HepG2 (cell line): ENCODE measurements around the gene DSTN. TPM values are rescaled to one million over a fixed set of nuclear protein-coding genes. Genes with fewer than 3 reads are reported as not detected.

ENCODE experiments used
- ARNT2 ChIP-seq: sonication (generic); formaldehyde crosslinking; IDR thresholded peaks from 2 replicates; pipeline ENCODE4 v1.8.0; 2022; ENCODE audit warnings: mild to moderate bottlenecking, low read depth, missing genetic modification reagents, moderate library complexity
- CENPT ChIP-seq: sonication (generic); formaldehyde crosslinking; IDR thresholded peaks from 2 replicates; pipeline ENCODE4 v1.8.0; 2022; ENCODE audit warnings: low read depth, mild to moderate bottlenecking, moderate library complexity, missing genetic modification reagents
- DMTF1 ChIP-seq: sonication (generic); formaldehyde crosslinking; IDR thresholded peaks from 2 replicates; pipeline ENCODE4 v1.4.0; 2020; ENCODE audit warnings: mild to moderate bottlenecking, missing genetic modification reagents
- ELF1 ChIP-seq: sonication (generic); formaldehyde crosslinking; IDR thresholded peaks from 2 replicates; pipeline ENCODE4 v1.4.0; 2020; ENCODE audit warnings: missing genetic modification reagents
- ESRRA ChIP-seq: sonication (generic); formaldehyde crosslinking; IDR thresholded peaks from 2 replicates; pipeline ENCODE4 v1.5.1; 2020; ENCODE audit warnings: mild to moderate bottlenecking, low read depth, missing genetic modification reagents
- ETV6 ChIP-seq: sonication (generic); formaldehyde crosslinking; conservative IDR thresholded peaks from 2 replicates; pipeline ENCODE4 v1.4.0; 2020; ENCODE audit warnings: missing genetic modification reagents
- GATAD2A ChIP-seq: IDR thresholded peaks from 2 replicates; pipeline ENCODE4 v1.6.1; 2016
- HNRNPL ChIP-seq: fragments of 200-400 bp; formaldehyde crosslinking; IDR thresholded peaks from 2 replicates; pipeline ENCODE4 v1.6.1; 2017; ENCODE audit warnings: mild to moderate bottlenecking, low read depth, low read length
- IKZF1 ChIP-seq: fragments of 450-650 bp; IDR thresholded peaks from 2 replicates; pipeline ENCODE4 v1.7.1; 2016
- MYC ChIP-seq: sonication (generic); formaldehyde crosslinking; IDR thresholded peaks from 2 replicates; pipeline ENCODE4 v1.9.0; 2021; ENCODE audit warnings: missing genetic modification reagents, borderline replicate concordance
- USF2 ChIP-seq, 2 experiments: sonication (generic) in 1 of 2; formaldehyde crosslinking in 1 of 2; IDR thresholded peaks; 2 replicates each; pipeline versions ENCODE4 v1.5.1 to v1.6.1; 2011 to 2020; ENCODE audit warnings: borderline replicate concordance in 1 of 2, low read depth in 1 of 2, low read length in 1 of 2, mild to moderate bottlenecking in 1 of 2, missing genetic modification reagents in 1 of 2, moderate library complexity in 1 of 2
- ZNF224 ChIP-seq: sonication (generic); formaldehyde crosslinking; IDR thresholded peaks from 2 replicates; pipeline ENCODE4 v1.5.0; 2020; ENCODE audit warnings: mild to moderate bottlenecking, missing genetic modification reagents
- ZNF280D ChIP-seq: sonication (generic); formaldehyde crosslinking; IDR thresholded peaks from 2 replicates; pipeline ENCODE4 v1.5.1; 2020; ENCODE audit warnings: mild to moderate bottlenecking, missing genetic modification reagents
- ZNF550 ChIP-seq: sonication (generic); formaldehyde crosslinking; IDR thresholded peaks from 2 replicates; pipeline ENCODE4 v1.4.0; 2020; ENCODE audit warnings: mild to moderate bottlenecking, missing genetic modification reagents, borderline replicate concordance
- ZNF558 ChIP-seq: sonication (generic); formaldehyde crosslinking; IDR thresholded peaks from 2 replicates; pipeline ENCODE4 v1.9.0; 2022; ENCODE audit warnings: mild to moderate bottlenecking, missing genetic modification reagents, borderline replicate concordance
- polyA plus RNA-seq, 8 experiments: library from polyadenylated mRNA; depleted of rRNA in 3 of 8; stranded (reverse) in 7 of 8; unstranded in 1 of 8; fragments of >200 nt; fragmentation: Illumina TruSeq in 4 of 8; extraction: Trizol in 4 of 8; gene quantifications; 2 replicates each; pipeline versions ENCODE4 v1.2.1 to v1.2.3, GENCODE V29; 2011 to 2016; ENCODE audit warnings: low read depth in 4 of 8, missing spikeins in 1 of 8, mixed read lengths in 1 of 8; ENCODE audit not compliant: insufficient read depth in 1 of 8
- total RNA-seq, 5 experiments: library from RNA; depleted of rRNA; stranded (reverse); fragments of >200 nt; fragmentation: Illumina TruSeq; extraction: Trizol; gene quantifications; 2 replicates each; pipeline ENCODE4 v1.2.3, GENCODE V29; 2016; ENCODE audit warnings: low read depth in 1 of 5
- TF ChIP-seq, protein P1 (sequence below): sonication (generic); formaldehyde crosslinking; IDR thresholded peaks from 2 replicates; pipeline ENCODE4 v1.4.0; 2020; ENCODE audit warnings: missing genetic modification reagents
- TF ChIP-seq, protein P2 (sequence below): sonication (generic); formaldehyde crosslinking; IDR thresholded peaks from 2 replicates; pipeline ENCODE4 v1.4.0; 2020; ENCODE audit warnings: missing genetic modification reagents

Gene DSTN
- total and polyA plus RNA-seq, 2 of the 13 experiments (the other 11 are each of a cell fraction or from before 2014, with no cell fraction given) = 27.6 to 106 TPM

GRCh38 chr20:17614176-17614811 is 44.4 kb downstream of the DSTN start (continued):
- TF ChIP-seq ETV6 (CRISPR knock-in tag) (no peak), GATAD2A (no peak), USF2 (IDR thresholded peaks at IDR 0.05; ENCODE audit: low read depth, low read length) (no peak), USF2 (CRISPR knock-in tag; IDR thresholded peaks at IDR 0.05; ENCODE audit: borderline replicate concordance) (no peak), CENPT (no peak), ZNF224 (CRISPR knock-in tag) (no peak), ZNF550 (CRISPR knock-in tag) (no peak), ZNF280D (CRISPR knock-in tag) (no peak), ELF1 (CRISPR knock-in tag) (no peak), ESRRA (CRISPR knock-in tag) (no peak), IKZF1 (no peak), HNRNPL (0 out of 2 replicates have a peak, but pooled peaks have one; percentile 16), MYC (CRISPR knock-in tag) (no peak), DMTF1 (CRISPR knock-in tag) (no peak), ARNT2 (CRISPR knock-in tag) (no peak), ZNF558 (CRISPR knock-in tag) (no peak)
- TF ChIP-seq, protein P1, sequence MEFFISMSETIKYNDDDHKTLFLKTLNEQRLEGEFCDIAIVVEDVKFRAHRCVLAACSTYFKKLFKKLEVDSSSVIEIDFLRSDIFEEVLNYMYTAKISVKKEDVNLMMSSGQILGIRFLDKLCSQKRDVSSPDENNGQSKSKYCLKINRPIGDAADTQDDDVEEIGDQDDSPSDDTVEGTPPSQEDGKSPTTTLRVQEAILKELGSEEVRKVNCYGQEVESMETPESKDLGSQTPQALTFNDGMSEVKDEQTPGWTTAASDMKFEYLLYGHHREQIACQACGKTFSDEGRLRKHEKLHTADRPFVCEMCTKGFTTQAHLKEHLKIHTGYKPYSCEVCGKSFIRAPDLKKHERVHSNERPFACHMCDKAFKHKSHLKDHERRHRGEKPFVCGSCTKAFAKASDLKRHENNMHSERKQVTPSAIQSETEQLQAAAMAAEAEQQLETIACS (CRISPR knock-in tag) = no peak
- TF ChIP-seq, protein P2, sequence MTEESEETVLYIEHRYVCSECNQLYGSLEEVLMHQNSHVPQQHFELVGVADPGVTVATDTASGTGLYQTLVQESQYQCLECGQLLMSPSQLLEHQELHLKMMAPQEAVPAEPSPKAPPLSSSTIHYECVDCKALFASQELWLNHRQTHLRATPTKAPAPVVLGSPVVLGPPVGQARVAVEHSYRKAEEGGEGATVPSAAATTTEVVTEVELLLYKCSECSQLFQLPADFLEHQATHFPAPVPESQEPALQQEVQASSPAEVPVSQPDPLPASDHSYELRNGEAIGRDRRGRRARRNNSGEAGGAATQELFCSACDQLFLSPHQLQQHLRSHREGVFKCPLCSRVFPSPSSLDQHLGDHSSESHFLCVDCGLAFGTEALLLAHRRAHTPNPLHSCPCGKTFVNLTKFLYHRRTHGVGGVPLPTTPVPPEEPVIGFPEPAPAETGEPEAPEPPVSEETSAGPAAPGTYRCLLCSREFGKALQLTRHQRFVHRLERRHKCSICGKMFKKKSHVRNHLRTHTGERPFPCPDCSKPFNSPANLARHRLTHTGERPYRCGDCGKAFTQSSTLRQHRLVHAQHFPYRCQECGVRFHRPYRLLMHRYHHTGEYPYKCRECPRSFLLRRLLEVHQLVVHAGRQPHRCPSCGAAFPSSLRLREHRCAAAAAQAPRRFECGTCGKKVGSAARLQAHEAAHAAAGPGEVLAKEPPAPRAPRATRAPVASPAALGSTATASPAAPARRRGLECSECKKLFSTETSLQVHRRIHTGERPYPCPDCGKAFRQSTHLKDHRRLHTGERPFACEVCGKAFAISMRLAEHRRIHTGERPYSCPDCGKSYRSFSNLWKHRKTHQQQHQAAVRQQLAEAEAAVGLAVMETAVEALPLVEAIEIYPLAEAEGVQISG (CRISPR knock-in tag) = no peak
